Measurements from ENCODE around the gene ECD. TPM values are rescaled to one million over a fixed set of nuclear protein-coding genes. Genes with fewer than 3 reads are reported as not detected.
"Not testable (repeated sequence)": the region's sequence is repeated elsewhere in the genome, so short reads cannot be mapped to it uniquely, and the experiment has no call there.

Gene ECD
- total RNA-seq, 2 donors from 2014 or later, result 14.4 to 20.7 TPM

GRCh38 chr10:73159038-73159648 is 8.7 kb downstream of the ECD start:
- Histone ChIP-seq H3K27ac (no peak overlapping the region), H3K27me3 (no peaks in the 10 kb centered on the region), H3K36me3 (peaks cover 42% of the 10 kb centered on the region), H3K9me3 (no peaks in the 10 kb centered on the region), H3K4me3 (no peak overlapping the region), H3K4me1 (peaks cover 0 to 20% of the 10 kb centered on the region in 2 donors)
- DNase-seq (ENCODE audit: low spot score), result peak; percentile 68
- TF ChIP-seq CTCF (IDR thresholded peaks at IDR 0.05), result peak; percentile 48 to 84

- DNase-seq (ENCODE audit: low spot score), result no peak
- Histone ChIP-seq H3K4me3 (no peak overlapping the region), H3K36me3 (peaks cover 54% of the 10 kb centered on the region), H3K27me3 (no peaks in the 10 kb centered on the region), H3K4me1 (peaks cover 0 to 5% of the 10 kb centered on the region in 2 donors), H3K9me3 (no peaks in the 10 kb centered on the region), H3K27ac (no peak overlapping the region)
- TF ChIP-seq CTCF (IDR thresholded peaks at IDR 0.05), result no peak
Observed at GRCh38 chr10:73156054-73156453, 11.8 kb downstream of the ECD start.

- TF ChIP-seq CTCF (IDR thresholded peaks at IDR 0.05), result no peak
- H3K27ac ChIP-seq, result no peak overlapping the region
- peaks cover 69% of the 10 kb centered on the region for H3K36me3 ChIP-seq
- DNase-seq (ENCODE audit: low spot score), result no peak
- no peaks in the 10 kb centered on the region for H3K9me3 ChIP-seq
- no peaks in the 10 kb centered on the region for H3K27me3 ChIP-seq
- no peak overlapping the region for H3K4me3 ChIP-seq
- H3K4me1 ChIP-seq, result no peaks in the 10 kb centered on the region
Observed at GRCh38 chr10:73152009-73152408, 15.8 kb downstream of the ECD start.

- H3K27me3 ChIP-seq; H3K4me3 ChIP-seq; H3K27ac ChIP-seq; H3K9me3 ChIP-seq; DNase-seq (ENCODE audit: low spot score); H3K4me1 ChIP-seq: not testable (repeated sequence)
- peaks cover 70% of the 10 kb centered on the region for H3K36me3 ChIP-seq
Observed at GRCh38 chr10:73150633-73151413, 17.0 kb downstream of the ECD start.

- TF ChIP-seq CTCF (IDR thresholded peaks at IDR 0.05), result no peak
- Histone ChIP-seq H3K36me3 (peaks cover 89% of the 10 kb centered on the region), H3K27ac (no peak overlapping the region), H3K9me3 (no peaks in the 10 kb centered on the region), H3K4me1 (no peaks in the 10 kb centered on the region), H3K27me3 (no peaks in the 10 kb centered on the region), H3K4me3 (no peak overlapping the region)
- no peak for DNase-seq (ENCODE audit: low spot score)
Observed at GRCh38 chr10:73141603-73142002, 26.2 kb downstream of the ECD start.

GRCh38 chr10:73139251-73139650 is 28.6 kb downstream of the ECD start:
- H3K36me3 ChIP-seq, result peaks cover 89% of the 10 kb centered on the region
- no peaks in the 10 kb centered on the region for H3K4me1 ChIP-seq
- TF ChIP-seq CTCF (IDR thresholded peaks at IDR 0.05), result no peak
- no peak for DNase-seq (ENCODE audit: low spot score)
- H3K27me3 ChIP-seq, result no peaks in the 10 kb centered on the region
- H3K9me3 ChIP-seq, result no peaks in the 10 kb centered on the region
- H3K4me3 ChIP-seq, result no peak overlapping the region
- no peak overlapping the region for H3K27ac ChIP-seq

All from right atrium auricular region (tissue), 2 donors.